Stimulated activated CD8-positive, alpha-beta memory T cell treated with anti-CD3 and anti-CD28 coated beads, Interleukin-7, amount 100 ng/mL, for 24 hours (primary cell): ENCODE results near the gene SPTLC3.

Source experiments
- DNase-seq: peaks from one replicate; pipeline ENCODE4 v3.0.0-alpha.2; 2020; ENCODE audit warnings: low read depth

SPTLC3 gene

GRCh38 chr20:13200767-13201500 lies 192.2 kb downstream of the SPTLC3 start:
- no peak for DNase-seq

GRCh38 chr20:13202565-13202964 lies 193.8 kb downstream of the SPTLC3 start:
- DNase-seq = no peak

GRCh38 chr20:13205425-13205824 lies 196.7 kb downstream of the SPTLC3 start:
- DNase-seq = no peak

- no peak for DNase-seq
Measured at GRCh38 chr20:13205848-13206434, 197.2 kb downstream of the SPTLC3 start.

GRCh38 chr20:13207016-13207415 lies 198.2 kb downstream of the SPTLC3 start:
- no peak for DNase-seq

GRCh38 chr20:13211956-13212618 lies 203.3 kb downstream of the SPTLC3 start:
- DNase-seq = no peak

GRCh38 chr20:13212750-13213149 lies 204.0 kb downstream of the SPTLC3 start:
- no peak for DNase-seq

- DNase-seq = no peak
Measured at GRCh38 chr20:13213335-13213734, 204.6 kb downstream of the SPTLC3 start.

GRCh38 chr20:13216533-13216932 lies 207.8 kb downstream of the SPTLC3 start:
- DNase-seq = no peak
